ENCODE measurements around the gene CD99L2.
"Not testable (repeated sequence)": the region's sequence is repeated elsewhere in the genome, so short reads cannot be mapped to it uniquely, and the experiment has no call there.

The CD99L2 gene

GRCh38 chrX:150849996-150850720, 48.3 kb downstream of the CD99L2 start:
- no peak for DNase-seq

GRCh38 chrX:150849486-150849885, 49.0 kb downstream of the CD99L2 start:
- DNase-seq = no peak

GRCh38 chrX:150848914-150849365, 49.5 kb downstream of the CD99L2 start:
- no peak for DNase-seq

- DNase-seq = no peak
Observed at GRCh38 chrX:150847088-150847487, 51.4 kb downstream of the CD99L2 start.

DNA sequence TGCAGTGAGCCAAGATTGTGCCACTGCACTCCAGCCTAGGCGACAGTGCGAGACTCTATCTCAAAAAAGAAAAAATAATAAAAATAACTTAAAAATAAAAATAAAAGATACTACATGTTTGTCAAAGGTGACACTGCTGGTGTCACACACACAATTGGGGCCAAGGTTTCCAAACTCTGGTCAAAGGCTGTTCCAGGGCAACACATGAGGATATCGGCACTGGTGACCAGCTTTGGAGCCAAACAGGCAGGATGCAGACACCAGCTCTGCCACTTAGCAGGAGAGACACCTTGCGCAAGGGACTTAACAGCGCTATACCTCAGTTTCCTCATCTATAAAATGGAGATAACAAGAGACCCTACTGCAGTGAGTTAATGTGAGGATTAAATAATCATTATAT, 52.3 kb downstream of the CD99L2 start:
- DNase-seq = no peak

DNA sequence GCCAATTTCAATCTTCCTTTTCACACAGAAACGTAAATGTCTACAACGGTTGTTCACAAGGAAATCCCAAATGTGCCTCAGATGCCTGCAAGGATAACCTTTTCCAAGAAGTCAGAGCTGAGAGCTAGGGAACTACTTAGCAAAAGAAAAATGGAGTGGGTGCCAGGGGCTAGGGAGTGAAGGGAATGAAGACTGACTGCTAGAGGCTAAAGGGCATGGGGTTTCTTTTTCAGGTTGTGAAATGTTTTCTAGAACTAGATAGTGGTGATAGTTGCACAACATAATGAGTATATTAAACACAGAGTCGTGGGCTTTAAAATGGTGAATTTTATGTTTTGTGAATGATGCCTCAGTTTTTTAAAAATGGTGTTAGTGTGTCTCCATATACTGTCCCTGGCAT, 53.4 kb downstream of the CD99L2 start:
- no peak for DNase-seq

GRCh38 chrX:150844016-150844415, 54.5 kb downstream of the CD99L2 start:
- DNase-seq = no peak

DNA sequence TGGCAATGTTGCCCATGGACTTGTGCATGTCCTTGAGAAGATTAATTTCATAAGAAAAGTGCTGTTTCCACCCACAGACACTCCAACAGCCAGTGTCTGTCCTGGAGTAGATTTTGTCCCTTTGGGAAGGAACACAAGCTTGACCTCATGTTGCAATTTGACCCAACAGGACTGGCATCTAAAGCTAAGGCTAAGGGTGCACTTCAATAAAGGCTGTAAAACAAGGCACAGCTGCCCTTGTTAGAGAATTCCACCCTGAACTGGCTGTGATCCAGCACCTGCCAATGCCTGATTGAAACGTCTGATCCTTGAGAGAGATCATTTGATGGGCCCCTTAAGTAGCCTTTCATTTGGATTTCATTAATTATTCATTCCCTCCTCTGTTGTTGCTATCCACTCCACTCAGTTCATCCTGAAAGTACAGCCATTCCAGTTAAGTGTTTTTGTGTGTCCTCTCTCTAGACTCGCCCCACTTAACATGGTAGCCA, 56.2 kb downstream of the CD99L2 start:
- DNase-seq = no peak

- no peak for DNase-seq
Observed at GRCh38 chrX:150841456-150842197, 56.8 kb downstream of the CD99L2 start.

DNA sequence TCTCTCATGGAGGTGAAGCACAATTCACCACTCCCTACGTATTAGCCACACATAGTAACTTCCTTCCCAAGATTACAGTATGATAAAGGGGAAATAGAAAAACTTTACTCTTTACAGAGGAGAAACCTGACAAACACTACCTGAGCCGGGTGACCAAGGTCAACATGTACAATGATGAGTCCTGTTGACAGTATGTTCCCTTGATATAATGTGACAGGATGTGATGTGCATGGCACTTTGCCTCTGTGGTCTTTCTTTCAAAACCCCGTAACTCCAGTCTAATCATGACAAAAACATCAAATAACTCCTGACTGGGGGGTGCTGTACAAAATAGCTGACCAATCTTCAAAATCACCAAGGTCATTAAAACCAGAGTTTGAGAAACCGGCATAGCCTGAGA, 60.6 kb downstream of the CD99L2 start:
- DNase-seq = no peak

DNA sequence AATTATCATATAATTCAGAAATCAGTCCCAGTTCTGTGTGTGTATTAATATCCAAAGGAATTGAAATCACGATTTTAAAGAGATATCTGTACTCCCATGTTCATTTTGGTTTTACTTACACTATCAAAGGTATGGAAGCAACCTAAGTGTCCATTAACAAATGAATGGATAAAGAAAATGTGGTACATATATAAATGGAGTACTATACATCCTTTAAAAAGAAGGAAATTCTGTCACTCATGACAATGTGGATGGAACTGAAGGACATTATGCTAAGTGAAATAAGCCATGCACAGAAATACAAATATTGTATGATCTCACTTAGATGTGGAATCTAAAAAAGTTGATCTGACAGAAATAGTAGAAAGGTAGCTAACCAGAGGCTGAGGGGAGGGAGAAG, 63.8 kb downstream of the CD99L2 start:
- DNase-seq = no peak

GRCh38 chrX:150833454-150834056, 64.9 kb downstream of the CD99L2 start:
- no peak for DNase-seq

GRCh38 chrX:150831863-150832262, 66.6 kb downstream of the CD99L2 start:
- no peak for DNase-seq

DNA sequence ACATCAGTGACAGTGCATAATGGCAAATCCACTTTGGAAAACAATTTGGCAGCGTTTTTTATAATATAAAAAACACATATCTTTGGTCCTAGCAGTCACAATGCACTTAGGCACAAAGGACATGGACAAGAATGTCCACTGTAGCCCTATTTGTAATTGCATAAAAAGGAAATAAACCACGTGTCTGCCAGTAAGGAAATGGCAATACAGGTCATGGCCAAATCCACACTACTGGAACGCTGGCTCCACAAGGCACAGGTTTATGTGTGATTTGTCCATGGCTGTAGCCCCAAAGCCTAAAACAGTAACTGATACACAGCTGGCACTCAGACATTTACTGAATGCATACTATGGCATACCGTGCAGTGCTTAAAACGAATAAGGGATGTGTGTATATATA, 69.7 kb downstream of the CD99L2 start:
- DNase-seq = no peak

DNA sequence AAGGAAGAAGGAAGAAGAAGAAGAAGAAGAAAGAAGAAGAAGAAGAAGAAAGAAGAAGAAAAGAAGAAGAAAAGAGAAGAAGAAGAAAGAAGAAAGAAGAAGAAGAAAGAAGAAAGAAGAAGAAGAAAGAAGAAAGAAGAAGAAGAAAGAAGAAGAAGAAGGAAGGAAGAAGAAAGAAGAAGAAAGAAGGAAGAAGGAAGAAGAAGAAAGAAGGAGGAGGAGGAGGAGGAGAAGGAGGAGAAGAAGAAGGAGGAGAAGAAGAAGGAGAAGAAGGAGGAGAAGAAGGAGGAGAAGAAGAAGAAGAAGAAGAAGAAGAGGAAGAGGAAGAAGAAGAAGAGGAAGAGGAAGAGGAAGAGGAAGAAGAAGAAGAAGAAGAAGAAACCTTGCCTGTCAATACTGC, 74.1 kb downstream of the CD99L2 start:
- not testable (repeated sequence) for DNase-seq

DNA sequence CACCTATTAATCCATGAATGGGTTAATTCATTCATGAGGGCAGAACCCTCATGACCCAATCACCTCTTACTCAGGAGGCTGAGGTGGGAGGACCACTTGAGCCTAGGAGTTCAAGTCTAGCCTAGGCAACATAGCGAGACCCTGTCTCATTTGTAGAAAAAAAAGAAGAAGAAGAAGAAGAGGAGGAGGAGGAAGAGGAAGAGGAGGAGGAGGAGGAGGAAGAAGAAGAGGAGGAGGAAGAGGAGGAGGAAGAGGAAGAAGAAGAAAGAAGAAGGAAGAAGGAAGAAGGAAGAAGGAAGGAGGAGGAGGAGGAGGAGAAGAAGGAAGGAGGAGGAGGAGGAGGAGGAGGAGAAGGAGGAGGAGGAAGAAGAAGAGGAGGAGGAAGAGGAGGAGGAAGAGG, 74.6 kb downstream of the CD99L2 start:
- not testable (repeated sequence) for DNase-seq

- DNase-seq = no peak
Observed at GRCh38 chrX:150821971-150822370, 76.5 kb downstream of the CD99L2 start.

GRCh38 chrX:150813922-150814321, 84.5 kb downstream of the CD99L2 start:
- DNase-seq = no peak

DNA sequence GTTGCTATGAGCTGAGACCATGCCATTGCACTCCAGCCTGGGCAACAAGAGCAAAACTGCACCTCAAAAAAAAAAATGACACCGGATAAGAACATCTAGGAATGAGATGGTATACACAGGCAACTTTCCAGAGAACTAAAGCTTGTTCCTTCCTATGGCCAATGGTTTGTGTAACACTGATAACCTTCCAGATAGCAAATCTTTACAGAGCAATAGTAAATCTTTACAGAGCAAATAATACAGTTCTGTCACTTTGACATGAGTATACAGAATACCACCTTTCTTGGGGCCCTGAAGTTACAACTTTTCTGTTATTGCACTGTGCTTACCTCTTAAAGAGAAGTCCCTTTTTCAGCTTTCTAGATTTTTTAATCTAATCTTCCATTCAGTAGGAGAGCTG, 91.6 kb downstream of the CD99L2 start:
- no peak for DNase-seq

DNA sequence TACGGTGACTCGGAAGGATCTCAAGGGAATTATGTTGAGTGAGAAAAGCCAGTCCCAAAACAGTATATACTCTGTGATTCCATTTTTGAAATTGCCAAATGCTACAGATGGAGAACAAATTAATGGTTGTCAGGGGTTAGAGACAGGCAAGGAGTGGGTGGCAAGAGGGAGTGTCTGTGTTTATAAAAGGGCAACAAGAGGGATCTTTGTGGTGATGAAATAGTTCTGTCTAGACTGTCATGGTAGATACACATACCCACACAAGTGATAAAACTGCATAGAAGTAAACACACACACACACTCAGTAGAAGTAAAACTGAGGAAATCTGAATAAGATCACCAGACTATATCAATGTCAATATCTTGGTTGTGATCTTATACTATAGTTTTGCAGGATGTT, 92.7 kb downstream of the CD99L2 start:
- DNase-seq = no peak

DNA sequence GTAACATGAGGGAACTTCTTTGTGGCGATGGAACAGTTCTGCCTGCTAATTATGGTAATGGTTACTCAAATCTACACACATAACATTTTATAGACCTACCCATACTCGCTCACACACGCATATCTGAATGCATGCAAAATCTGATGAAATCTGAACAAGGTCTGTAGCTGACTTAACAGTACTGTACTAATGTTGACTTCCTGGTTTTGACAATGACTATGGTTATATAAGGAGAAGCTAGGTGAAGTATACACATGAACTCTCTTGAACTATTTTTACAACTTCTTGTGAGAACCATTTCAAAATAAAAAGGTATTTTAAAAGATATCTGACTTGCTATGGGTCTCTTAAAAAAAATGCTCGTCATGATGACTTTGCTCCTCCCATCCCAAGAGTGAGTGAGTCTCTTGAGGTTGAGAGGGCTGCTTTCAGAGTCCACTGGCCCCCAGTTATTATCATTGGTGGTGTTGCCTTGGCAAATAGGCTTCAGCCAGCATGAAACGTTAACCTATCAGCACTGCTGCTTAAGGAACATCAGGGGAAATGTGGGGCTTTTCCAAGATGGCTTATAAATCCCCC, 105.4 kb downstream of the CD99L2 start:
- DNase-seq = no peak

DNA sequence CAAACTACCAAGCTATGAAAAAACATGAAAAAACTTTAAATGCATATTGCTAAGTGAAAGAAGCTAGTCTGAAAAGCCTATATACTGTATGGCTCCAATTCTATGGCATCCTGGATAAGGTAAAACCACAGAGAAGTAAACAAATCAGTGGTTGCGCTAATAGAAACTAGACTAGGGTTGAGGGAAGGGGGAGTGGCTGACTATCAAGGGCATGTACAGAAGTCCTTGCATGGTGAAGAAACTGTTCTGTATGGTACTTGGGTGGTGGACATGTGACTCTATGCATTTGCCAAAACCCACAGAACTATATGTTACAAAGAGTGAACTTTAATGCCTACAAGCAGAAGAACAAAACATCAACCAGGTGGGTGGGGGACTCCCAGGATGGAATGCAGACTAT, 108.4 kb downstream of the CD99L2 start:
- DNase-seq = no peak

DNA sequence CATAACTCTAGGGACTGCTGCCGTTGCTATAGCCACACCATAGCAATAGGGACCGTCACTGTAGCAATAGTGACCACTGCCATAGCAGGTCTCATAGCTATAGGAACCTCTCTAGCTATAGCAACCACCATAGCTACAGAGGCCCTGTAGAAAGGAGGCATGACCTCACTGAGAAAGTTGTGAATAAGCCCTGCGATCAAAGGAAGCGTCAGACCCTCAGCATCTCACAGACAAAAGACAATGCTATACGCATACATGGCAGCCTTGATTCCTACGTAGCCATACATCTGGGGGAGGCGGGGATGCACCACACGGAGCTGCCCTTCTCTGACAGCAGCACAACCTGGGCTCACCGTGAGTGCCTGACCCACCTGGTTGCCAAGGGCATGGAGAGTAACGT, 116.8 kb downstream of the CD99L2 start:
- DNase-seq = no peak

DNA sequence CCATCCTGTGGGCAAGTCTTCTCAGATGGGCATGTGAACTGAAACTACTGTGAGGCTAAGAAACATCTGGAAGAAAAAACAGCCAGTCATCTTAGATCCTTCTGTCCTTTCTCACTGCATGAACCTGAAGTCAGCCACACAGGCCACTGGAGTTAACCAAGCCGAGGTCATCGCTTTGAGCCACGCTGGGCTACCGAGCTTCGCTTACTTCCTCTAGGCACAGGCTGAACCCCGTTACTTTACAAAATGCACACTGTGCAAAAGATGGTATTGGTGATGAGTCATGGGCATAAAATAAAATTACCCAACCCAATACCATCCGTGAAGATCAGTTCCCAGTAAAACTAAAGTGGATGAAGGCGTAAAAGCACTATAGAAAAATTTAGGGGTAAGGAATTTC, 119.1 kb downstream of the CD99L2 start:
- DNase-seq = no peak

Data from effector CD4-positive, alpha-beta T cell (primary cell).